ENCODE measurements around the gene RNF121. TPM values are rescaled to one million over a fixed set of nuclear protein-coding genes. Genes with fewer than 3 reads are reported as not detected.

The RNF121 gene
- total RNA-seq, 6 experiments from 2014 or later, result 36.7 to 41.6 (median 38.7) TPM

- DNase-seq, result no peak
- Mint-ChIP-seq H3K36me3 (ENCODE audit: low read depth) (peaks cover 17% of the 10 kb centered on the region), H3K27ac (no peak overlapping the region), H3K4me1 (ENCODE audit: low read depth) (peaks cover 14% of the 10 kb centered on the region), H3K4me3 (no peak overlapping the region), H3K27me3 (ENCODE audit: insufficient read depth) (peaks cover 5% of the 10 kb centered on the region), H3K9me3 (no peaks in the 10 kb centered on the region)
- no peak for TF ChIP-seq CTCF (IDR thresholded peaks at IDR 0.05)
Observed at GRCh38 chr11:71997594-71997993, 68.7 kb downstream of the RNF121 start.

- H3K36me3 Mint-ChIP-seq (ENCODE audit: low read depth), result peaks cover 20% of the 10 kb centered on the region
- peaks cover 14% of the 10 kb centered on the region for H3K4me1 Mint-ChIP-seq (ENCODE audit: low read depth)
- no peak overlapping the region for H3K4me3 Mint-ChIP-seq
- no peak for DNase-seq
- no peaks in the 10 kb centered on the region for H3K9me3 Mint-ChIP-seq
- TF ChIP-seq CTCF (IDR thresholded peaks at IDR 0.05), result no peak
- no peak overlapping the region for H3K27ac Mint-ChIP-seq
- peaks cover 9% of the 10 kb centered on the region for H3K27me3 Mint-ChIP-seq (ENCODE audit: insufficient read depth)
Observed at GRCh38 chr11:71998061-71998460, 69.2 kb downstream of the RNF121 start.

GRCh38 chr11:71998649-71999310 is 69.9 kb downstream of the RNF121 start, which contains the start of gene IL18BP:
Gene IL18BP, plus strand, starts transcription at chr11:71998909. Its CDS starts 1,076 bp downstream, at chr11:71999985.
- Mint-ChIP-seq H3K27me3 (ENCODE audit: insufficient read depth) (peaks cover 17% of the 10 kb centered on the region), H3K27ac (peak within 1 kb of the TSS; percentile 43), H3K4me3 (peak within 1 kb of the TSS; percentile 7), H3K4me1 (ENCODE audit: low read depth) (peaks cover 14% of the 10 kb centered on the region), H3K9me3 (no peaks in the 10 kb centered on the region), H3K36me3 (ENCODE audit: low read depth) (peaks cover 18% of the 10 kb centered on the region)
- no peak for TF ChIP-seq CTCF (IDR thresholded peaks at IDR 0.05)
- DNase-seq, result no peak

GRCh38 chr11:71999362-71999761 is 70.5 kb downstream of the RNF121 start:
- H3K27ac Mint-ChIP-seq, result peak overlapping the region; percentile 43
- H3K36me3 Mint-ChIP-seq (ENCODE audit: low read depth), result peaks cover 18% of the 10 kb centered on the region
- TF ChIP-seq CTCF (IDR thresholded peaks at IDR 0.05), result no peak
- no peaks in the 10 kb centered on the region for H3K9me3 Mint-ChIP-seq
- DNase-seq, result no peak
- H3K4me1 Mint-ChIP-seq (ENCODE audit: low read depth), result peaks cover 14% of the 10 kb centered on the region
- H3K27me3 Mint-ChIP-seq (ENCODE audit: insufficient read depth), result peaks cover 22% of the 10 kb centered on the region
- H3K4me3 Mint-ChIP-seq, result peak overlapping the region; percentile 7

- peaks cover 18% of the 10 kb centered on the region for H3K36me3 Mint-ChIP-seq (ENCODE audit: low read depth)
- H3K4me1 Mint-ChIP-seq (ENCODE audit: low read depth), result peaks cover 14% of the 10 kb centered on the region
- H3K9me3 Mint-ChIP-seq, result no peaks in the 10 kb centered on the region
- H3K27ac Mint-ChIP-seq, result peak overlapping the region; percentile 43
- no peak overlapping the region for H3K4me3 Mint-ChIP-seq
- no peak for DNase-seq
- H3K27me3 Mint-ChIP-seq (ENCODE audit: insufficient read depth), result peaks cover 26% of the 10 kb centered on the region
- TF ChIP-seq CTCF (IDR thresholded peaks at IDR 0.05), result no peak
Observed at GRCh38 chr11:71999798-72000197, 71.0 kb downstream of the RNF121 start.
